ENCODE results near the gene HOXB8.

Gene HOXB8

DNA sequence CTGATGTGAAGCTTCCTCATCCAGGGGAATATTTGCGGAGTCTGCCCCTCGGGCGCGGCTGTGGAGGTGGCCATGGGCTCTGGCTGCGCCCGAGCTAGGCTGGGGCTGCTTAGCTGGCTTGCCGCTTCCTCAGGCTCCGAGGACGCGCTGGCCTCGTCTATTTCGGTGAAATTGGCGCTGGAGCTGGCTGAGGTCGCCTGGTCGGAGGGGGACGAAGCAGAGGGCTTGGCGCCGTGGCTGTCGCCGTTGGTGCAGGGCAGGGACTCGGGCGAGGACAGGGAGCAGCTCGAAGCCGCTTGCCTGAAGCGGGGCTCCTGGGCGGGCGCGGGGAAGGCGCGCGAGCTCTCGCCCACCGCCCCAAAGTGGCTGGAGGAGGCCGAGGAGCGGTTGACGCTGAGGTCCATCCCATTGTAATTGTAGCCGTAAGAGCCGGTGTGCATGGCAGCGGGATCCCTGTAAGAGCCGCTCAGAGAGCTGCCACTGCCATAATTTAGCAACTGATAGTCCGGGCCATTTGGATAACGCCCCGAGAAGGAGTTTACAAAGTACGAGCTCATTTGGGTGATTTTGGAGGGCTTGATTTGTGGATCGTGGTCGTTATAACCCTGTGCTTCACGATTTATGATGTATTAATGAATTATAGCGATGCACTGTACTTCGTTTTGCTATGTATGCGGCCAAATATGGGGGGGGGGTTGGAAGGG, 21.8 kb downstream of the HOXB8 start, which contains the start of gene HOXB5:
Gene HOXB5 (minus strand): TSS at position 654 of the 704 bp plus-strand sequence. CDS start 97 bp downstream, at position 557.
- Histone ChIP-seq H3K27me3 (ENCODE audit: control insufficient read depth, insufficient read depth, low read length) (peaks cover 95% of the 10 kb centered on the region), H3K9ac (ENCODE audit: low read length) (peak within 1 kb of the TSS; percentile 50), H3K4me1 (ENCODE audit: control insufficient read depth, insufficient read depth, low read length) (peaks cover 12% of the 10 kb centered on the region), H3K4me3 (ENCODE audit: low read length) (no peak within 1 kb of the TSS), H3K36me3 (ENCODE audit: control insufficient read depth, insufficient read depth, low read length) (no peaks in the 10 kb centered on the region), H3K9me3 (ENCODE audit: control insufficient read depth, low read length) (no peaks in the 10 kb centered on the region)

DNA sequence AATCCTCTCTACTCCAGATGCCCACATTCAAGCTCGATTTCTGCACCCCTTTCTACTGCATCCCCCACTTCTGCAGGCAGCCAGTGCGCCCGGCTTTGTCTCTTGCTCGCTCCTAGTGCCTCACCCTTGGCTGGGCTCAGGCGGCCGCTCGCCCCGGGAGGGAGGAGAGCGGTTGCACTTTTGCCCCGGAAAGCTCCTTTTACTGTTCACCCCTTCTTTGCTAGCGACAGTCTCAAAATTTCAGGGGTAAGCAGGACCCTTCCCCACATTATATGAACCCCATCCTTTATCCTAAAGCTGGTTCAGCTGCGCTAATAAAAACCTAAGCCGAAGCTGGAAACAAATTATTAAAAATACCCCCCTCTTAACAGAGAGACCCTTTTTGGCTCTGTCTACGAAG, 22.5 kb downstream of the HOXB8 start:
- Histone ChIP-seq H3K4me3 (ENCODE audit: low read length) (no peak overlapping the region), H3K27me3 (ENCODE audit: control insufficient read depth, insufficient read depth, low read length) (peaks cover 95% of the 10 kb centered on the region), H3K4me1 (ENCODE audit: control insufficient read depth, insufficient read depth, low read length) (peaks cover 12% of the 10 kb centered on the region), H3K9ac (ENCODE audit: low read length) (peak overlapping the region; percentile 50), H3K9me3 (ENCODE audit: control insufficient read depth, low read length) (no peaks in the 10 kb centered on the region), H3K36me3 (ENCODE audit: control insufficient read depth, insufficient read depth, low read length) (no peaks in the 10 kb centered on the region)

DNA sequence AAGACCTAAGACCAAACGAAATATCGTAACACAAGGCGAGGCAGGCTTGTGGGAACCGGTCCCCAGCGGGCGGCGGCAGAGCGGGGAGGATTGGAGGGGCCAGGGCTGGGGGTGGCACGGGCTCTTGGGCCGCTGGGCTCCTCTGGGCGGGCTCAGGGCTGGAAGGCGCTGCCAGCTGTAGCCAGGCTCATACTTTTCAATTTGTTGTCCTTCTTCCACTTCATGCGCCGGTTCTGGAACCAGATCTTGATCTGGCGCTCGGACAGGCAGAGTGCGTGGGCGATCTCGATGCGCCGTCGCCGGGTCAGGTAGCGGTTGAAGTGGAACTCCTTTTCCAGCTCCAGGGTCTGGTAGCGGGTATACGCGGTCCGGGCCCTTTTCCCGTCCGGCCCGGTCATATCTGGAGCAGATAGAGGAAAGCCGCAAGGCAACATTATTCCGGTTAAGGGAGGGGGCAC, 23.0 kb downstream of the HOXB8 start:
- H3K36me3 ChIP-seq (ENCODE audit: control insufficient read depth, insufficient read depth, low read length), result no peaks in the 10 kb centered on the region

DNA sequence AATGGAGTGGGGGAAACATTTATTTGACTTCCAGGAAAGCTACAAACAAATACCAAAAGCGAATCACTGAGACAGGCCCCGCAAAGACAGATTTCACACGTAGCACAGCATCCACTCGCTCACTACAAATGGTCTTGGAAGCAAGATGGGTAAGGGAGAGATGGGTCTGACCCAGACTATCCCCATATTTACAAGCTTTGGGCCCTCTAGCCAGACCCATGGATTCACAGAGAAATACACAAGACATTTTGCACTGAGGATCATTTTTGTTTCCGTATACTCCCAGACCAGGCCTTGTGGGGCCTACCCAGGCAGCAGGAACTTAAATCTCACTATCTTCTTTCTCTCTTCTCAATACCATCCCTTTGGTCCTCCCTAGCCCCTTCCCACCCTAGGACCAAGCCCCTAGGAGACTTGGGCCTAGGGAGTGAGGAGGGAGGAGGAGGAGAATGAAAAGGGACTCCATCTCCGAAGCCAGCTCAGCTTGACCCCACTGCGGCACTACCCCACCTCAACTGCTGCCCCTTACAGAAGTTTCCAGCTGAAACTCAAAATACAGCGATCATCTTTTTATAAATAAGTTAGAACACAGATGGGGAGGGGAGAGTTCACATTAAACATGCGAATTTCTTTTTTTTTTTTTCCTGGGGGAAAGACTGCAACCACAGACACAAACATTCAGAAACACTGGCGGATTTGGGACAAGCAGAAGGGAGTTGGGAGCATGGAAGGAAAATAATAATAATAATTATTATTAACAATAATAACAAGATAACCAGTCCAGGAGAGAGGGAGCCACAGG, 23.6 kb downstream of the HOXB8 start:
- Histone ChIP-seq H3K9me3 (ENCODE audit: control insufficient read depth, low read length) (no peaks in the 10 kb centered on the region), H3K36me3 (ENCODE audit: control insufficient read depth, insufficient read depth, low read length) (no peaks in the 10 kb centered on the region), H3K9ac (ENCODE audit: low read length) (peak overlapping the region; percentile 5), H3K4me1 (ENCODE audit: control insufficient read depth, insufficient read depth, low read length) (peaks cover 13% of the 10 kb centered on the region), H3K4me3 (ENCODE audit: low read length) (no peak overlapping the region), H3K27me3 (ENCODE audit: control insufficient read depth, insufficient read depth, low read length) (peaks cover 95% of the 10 kb centered on the region)

More for the DNA sequence above, 23.0 kb downstream of the HOXB8 start:
- Histone ChIP-seq H3K9me3 (ENCODE audit: control insufficient read depth, low read length) (no peaks in the 10 kb centered on the region), H3K27me3 (ENCODE audit: control insufficient read depth, insufficient read depth, low read length) (peaks cover 95% of the 10 kb centered on the region), H3K9ac (ENCODE audit: low read length) (peak overlapping the region; percentile 5), H3K4me3 (ENCODE audit: low read length) (no peak overlapping the region), H3K4me1 (ENCODE audit: control insufficient read depth, insufficient read depth, low read length) (peaks cover 16% of the 10 kb centered on the region)

DNA sequence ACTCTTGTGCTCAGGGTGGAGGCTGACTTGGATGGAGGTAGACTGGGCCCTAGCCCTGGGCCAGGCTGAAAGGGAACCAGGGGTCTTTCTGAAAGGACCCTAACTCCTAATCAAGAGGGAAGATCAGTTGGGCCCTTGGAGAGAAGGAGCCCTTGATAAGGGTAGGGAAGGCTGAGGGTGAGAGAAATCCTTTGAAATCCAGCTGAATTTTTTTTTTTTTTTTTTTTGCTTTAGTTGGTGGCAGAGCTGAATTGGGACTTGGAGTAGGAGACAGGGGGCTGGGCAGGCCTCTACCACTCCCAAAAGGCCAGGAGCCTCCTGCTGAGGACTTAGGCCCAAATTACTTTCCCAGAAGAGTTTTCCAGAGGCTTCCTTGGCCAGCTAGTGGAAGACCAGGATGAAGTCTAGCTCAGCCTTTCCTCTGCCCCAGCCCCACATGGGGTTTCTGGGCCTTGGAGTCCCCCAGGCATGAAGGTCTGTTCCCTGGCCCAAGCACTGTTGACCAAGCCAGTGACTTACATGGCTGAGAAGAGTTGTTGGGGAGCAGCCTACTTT, 24.4 kb downstream of the HOXB8 start:
- Histone ChIP-seq H3K4me1 (ENCODE audit: control insufficient read depth, insufficient read depth, low read length) (peaks cover 13% of the 10 kb centered on the region), H3K9me3 (ENCODE audit: control insufficient read depth, low read length) (no peaks in the 10 kb centered on the region), H3K4me3 (ENCODE audit: low read length) (no peak overlapping the region), H3K27me3 (ENCODE audit: control insufficient read depth, insufficient read depth, low read length) (peaks cover 95% of the 10 kb centered on the region), H3K9ac (ENCODE audit: low read length) (peak overlapping the region; percentile 54), H3K36me3 (ENCODE audit: control insufficient read depth, insufficient read depth, low read length) (no peaks in the 10 kb centered on the region)

DNA sequence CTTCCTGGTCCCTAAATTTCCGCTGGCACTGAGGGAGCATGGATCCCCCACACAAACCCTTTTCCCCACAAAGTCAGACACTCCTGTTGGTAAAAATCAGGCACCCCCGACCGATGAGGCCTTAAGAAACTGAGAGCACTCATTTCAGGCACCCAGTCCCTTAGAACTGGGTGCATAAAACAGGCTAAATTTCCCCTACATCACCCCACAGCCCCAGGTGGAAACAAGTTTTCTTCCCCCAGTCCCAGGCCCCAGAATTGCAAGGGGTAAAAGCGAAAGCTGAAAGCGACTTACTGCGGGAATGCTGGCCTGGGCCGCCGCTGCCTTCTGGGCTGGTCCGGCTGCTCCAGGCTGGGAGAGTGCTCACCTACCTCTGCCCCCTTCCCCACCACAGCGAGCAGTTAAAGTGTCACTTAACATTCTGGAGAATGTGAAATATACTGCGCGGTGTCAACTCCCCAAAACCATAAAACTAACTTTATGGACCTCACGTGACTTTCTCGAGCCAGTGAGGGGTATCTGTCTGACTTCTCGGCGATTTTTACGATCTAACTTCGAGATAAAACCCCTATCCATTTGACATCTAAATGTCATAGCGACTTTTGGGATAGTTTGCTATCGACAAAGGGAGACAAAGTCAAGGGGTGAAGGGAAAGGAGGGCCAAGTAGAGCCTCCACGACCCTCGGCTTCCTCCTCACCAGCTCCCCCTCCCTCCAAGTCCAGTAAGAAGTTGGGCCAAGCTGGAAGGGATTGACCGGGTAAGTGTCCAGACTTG, 25.1 kb downstream of the HOXB8 start, which contains the start of gene HOXB3:
Gene HOXB3 (minus strand): TSS at position 411 of the 776 bp plus-strand sequence. CDS start 37,767 bp downstream, outside the sequence.
- H3K4me1 ChIP-seq (ENCODE audit: control insufficient read depth, insufficient read depth, low read length), result peaks cover 12% of the 10 kb centered on the region
- peaks cover 95% of the 10 kb centered on the region for H3K27me3 ChIP-seq (ENCODE audit: control insufficient read depth, insufficient read depth, low read length)
- H3K36me3 ChIP-seq (ENCODE audit: control insufficient read depth, insufficient read depth, low read length), result no peaks in the 10 kb centered on the region
- H3K9ac ChIP-seq (ENCODE audit: low read length), result peak within 1 kb of the TSS; percentile 54
- H3K4me3 ChIP-seq (ENCODE audit: low read length), result no peak within 1 kb of the TSS
- H3K9me3 ChIP-seq (ENCODE audit: control insufficient read depth, low read length), result no peaks in the 10 kb centered on the region

DNA sequence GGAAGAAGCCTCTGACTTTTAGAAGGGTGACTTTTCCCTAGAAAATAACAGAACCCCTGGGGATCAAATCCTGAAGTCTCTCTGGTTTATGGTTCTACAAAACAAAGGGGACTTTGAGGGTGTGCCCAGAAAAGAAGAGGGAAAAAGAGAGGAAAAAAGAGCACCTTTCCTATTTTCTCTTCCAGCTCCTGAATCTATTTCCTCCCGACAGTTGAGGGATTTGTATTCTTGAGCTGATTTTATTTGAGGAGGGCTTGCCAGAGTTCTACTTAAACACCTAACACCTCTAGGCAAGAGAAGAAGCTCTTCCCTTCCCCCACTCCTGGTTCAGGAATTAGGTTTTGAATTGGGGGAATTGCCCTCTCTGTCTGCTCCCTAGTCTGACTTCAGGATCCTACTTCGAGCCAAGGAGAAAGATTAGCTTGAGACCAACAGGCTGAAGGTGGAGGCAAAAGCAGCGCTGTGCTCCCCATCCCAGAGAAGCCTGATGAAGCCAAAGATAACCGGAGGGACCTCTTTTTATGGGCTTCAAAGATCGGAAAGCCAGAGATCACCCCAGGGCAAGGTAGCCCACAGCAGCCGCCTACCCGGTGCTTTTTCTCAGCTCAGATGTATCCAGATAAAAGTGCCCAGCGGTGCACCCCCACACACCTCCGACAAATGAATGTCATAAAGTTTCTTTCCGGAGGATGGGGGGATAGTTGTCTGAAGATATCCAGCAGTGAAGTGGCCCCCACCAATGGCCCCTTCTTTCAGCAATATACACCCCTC, 25.8 kb downstream of the HOXB8 start:
- Histone ChIP-seq H3K4me3 (ENCODE audit: low read length) (no peak overlapping the region), H3K36me3 (ENCODE audit: control insufficient read depth, insufficient read depth, low read length) (no peaks in the 10 kb centered on the region), H3K27me3 (ENCODE audit: control insufficient read depth, insufficient read depth, low read length) (peaks cover 94% of the 10 kb centered on the region), H3K9ac (ENCODE audit: low read length) (peak overlapping the region; percentile 54), H3K9me3 (ENCODE audit: control insufficient read depth, low read length) (no peaks in the 10 kb centered on the region), H3K4me1 (ENCODE audit: control insufficient read depth, insufficient read depth, low read length) (peaks cover 13% of the 10 kb centered on the region)

DNA sequence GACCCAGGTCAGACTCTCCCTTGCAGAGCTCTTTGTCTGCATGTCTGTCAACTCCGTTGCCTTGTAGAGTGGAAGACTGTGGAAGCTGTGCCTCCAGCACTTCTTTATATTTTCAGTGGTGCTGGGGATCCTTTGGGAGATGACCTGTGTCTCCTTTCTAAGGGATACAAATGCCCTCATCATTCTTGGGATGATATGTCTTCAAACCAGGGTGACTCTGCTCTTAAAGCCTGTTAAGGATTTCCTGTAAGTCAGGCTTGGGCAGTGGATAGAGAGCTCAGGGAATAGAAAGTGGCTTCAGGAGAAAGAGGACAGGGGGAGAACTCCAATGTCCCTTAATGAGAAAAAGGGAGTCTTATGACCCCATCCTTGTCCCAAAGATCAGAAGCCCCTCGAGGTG, 26.6 kb downstream of the HOXB8 start:
- Histone ChIP-seq H3K36me3 (ENCODE audit: control insufficient read depth, insufficient read depth, low read length) (no peaks in the 10 kb centered on the region), H3K4me3 (ENCODE audit: low read length) (no peak overlapping the region), H3K9ac (ENCODE audit: low read length) (peak overlapping the region; percentile 54), H3K27me3 (ENCODE audit: control insufficient read depth, insufficient read depth, low read length) (peaks cover 98% of the 10 kb centered on the region), H3K9me3 (ENCODE audit: control insufficient read depth, low read length) (no peaks in the 10 kb centered on the region), H3K4me1 (ENCODE audit: control insufficient read depth, insufficient read depth, low read length) (peaks cover 16% of the 10 kb centered on the region)

DNA sequence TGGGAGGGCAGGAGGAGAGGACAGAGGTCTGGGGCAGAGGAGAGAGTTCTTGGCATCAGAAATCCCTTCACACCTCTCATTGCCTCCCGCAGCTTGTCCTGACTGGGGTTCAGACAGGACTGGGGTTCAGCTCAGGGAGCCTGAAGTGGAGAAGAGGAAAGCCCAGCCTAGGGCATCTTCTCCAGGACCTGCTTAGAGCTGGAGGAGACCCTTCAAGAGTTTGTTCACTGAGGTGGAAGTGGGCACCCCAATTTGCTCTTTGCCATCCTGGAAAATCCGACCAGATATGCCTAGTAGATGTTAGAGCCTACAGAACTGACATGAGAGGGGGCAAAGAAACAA, 27.0 kb downstream of the HOXB8 start:
- Histone ChIP-seq H3K4me1 (ENCODE audit: control insufficient read depth, insufficient read depth, low read length) (peaks cover 16% of the 10 kb centered on the region), H3K27me3 (ENCODE audit: control insufficient read depth, insufficient read depth, low read length) (peaks cover 98% of the 10 kb centered on the region), H3K9ac (ENCODE audit: low read length) (peak overlapping the region; percentile 54), H3K9me3 (ENCODE audit: control insufficient read depth, low read length) (no peaks in the 10 kb centered on the region), H3K4me3 (ENCODE audit: low read length) (no peak overlapping the region), H3K36me3 (ENCODE audit: control insufficient read depth, insufficient read depth, low read length) (no peaks in the 10 kb centered on the region)

DNA sequence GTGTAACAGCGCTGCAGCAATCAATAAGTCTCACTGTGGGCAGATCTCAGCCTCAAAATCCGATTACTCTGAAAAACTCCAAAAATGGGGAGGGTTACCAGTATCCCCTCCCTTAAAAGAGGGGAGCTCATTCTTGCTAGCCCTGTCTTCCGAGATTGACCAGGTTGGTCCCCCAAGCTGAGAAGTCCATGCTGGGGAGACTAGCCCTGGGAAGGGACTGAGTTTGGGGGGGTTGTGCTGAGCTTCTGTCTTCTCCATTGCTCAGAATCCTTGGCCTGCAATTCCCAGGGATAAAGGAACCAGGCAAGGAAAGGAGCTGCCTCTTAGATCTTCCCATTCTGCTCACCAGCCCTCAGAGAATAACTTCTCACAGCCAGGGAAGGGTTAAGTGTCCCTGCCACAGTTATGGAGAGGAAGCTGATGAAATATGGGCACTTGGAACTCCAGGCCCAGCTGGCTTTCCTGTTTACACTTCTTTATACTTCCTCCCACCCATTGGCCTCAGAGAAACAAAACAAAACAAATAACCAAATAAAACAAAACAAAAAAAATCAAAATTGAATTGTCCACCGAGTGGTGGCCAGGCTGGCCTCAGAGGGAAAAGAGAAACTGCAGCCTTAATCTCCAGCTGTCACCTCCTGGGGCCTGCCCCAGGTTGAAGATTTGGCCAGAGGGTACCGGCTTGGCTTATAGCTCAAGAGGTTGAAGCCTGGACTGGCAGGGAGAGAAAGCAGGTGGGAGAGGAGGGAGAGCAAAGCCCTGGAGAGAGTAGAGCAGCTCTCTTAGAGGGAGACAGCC, 27.6 kb downstream of the HOXB8 start:
- Histone ChIP-seq H3K27me3 (ENCODE audit: control insufficient read depth, insufficient read depth, low read length) (peaks cover 98% of the 10 kb centered on the region), H3K4me1 (ENCODE audit: control insufficient read depth, insufficient read depth, low read length) (peaks cover 16% of the 10 kb centered on the region), H3K4me3 (ENCODE audit: low read length) (no peak overlapping the region), H3K9me3 (ENCODE audit: control insufficient read depth, low read length) (no peaks in the 10 kb centered on the region), H3K9ac (ENCODE audit: low read length) (peak overlapping the region; percentile 19), H3K36me3 (ENCODE audit: control insufficient read depth, insufficient read depth, low read length) (no peaks in the 10 kb centered on the region)
